Muscle of leg (tissue), 16 donors: ENCODE data around the gene EFNA1. TPM values are rescaled to one million over a fixed set of nuclear protein-coding genes. Genes with fewer than 3 reads are reported as not detected.

Experiments used
- DNase-seq: peaks from one replicate; pipeline ENCODE4 v3.0.0; 2013
- H3K27ac ChIP-seq: one replicate; pipeline ENCODE4 v1.5.1; 2013; ENCODE audit warnings: mild to moderate bottlenecking, low read length, control low read depth
- H3K27me3 ChIP-seq: one replicate; pipeline ENCODE4 v1.6.1; 2013; ENCODE audit warnings: low read length; ENCODE audit not compliant: control insufficient read depth, insufficient read depth
- H3K36me3 ChIP-seq: one replicate; pipeline ENCODE4 v1.6.1; 2013; ENCODE audit warnings: low read length; ENCODE audit not compliant: control insufficient read depth, insufficient read depth
- H3K4me1 ChIP-seq: one replicate; pipeline ENCODE4 v1.6.1; 2013; ENCODE audit warnings: low read length; ENCODE audit not compliant: control insufficient read depth, insufficient read depth
- H3K4me3 ChIP-seq: one replicate; pipeline ENCODE4 v1.5.1; 2013; ENCODE audit warnings: low read length, control low read depth
- H3K9me3 ChIP-seq: replicated peaks from 2 replicates; pipeline ENCODE4 v1.6.1; 2013; ENCODE audit warnings: low read depth, low read length; ENCODE audit not compliant: control insufficient read depth
- WGBS: methylation state at CpG from one replicate; pipeline ENCODE4 v1.1.5; 2013; ENCODE audit warnings: missing lambda C conversion rate; ENCODE audit not compliant: insufficient coverage; 5-methylcytosine and 5-hydroxymethylcytosine counted together
- long read RNA-seq, 11 donors: transcript quantifications; one replicate each; lab custom pipeline, GENCODE V29; 2026
- polyA plus RNA-seq, 8 donors: library from polyadenylated mRNA; unstranded; fragments of 120-200 nt; gene quantifications; one replicate each; pipeline versions ENCODE4 v1.2.1 to v1.2.3, GENCODE V29; 2013; ENCODE audit warnings: inconsistent platforms in 1 of 8, low replicate concordance in 1 of 8; ENCODE audit not compliant: insufficient read length in 8 of 8, insufficient read depth in 1 of 8
- total RNA-seq: library from RNA; stranded (reverse); fragments of 120-200 nt; gene quantifications from one replicate; pipeline ENCODE4 v1.2.4, GENCODE V29; 2013

Gene EFNA1
- total RNA-seq (15.3 TPM), polyA plus RNA-seq (10 to 100 TPM; 18.3 to 37.5 (median 24.9) TPM)
- long read RNA-seq, donor 1, transcript EFNA1-202 (5 exons, 1,926 nt) = major isoform, 8 of 38 reads
- long read RNA-seq, donor 1, partial matches to known transcripts = 30 of 38 reads
- long read RNA-seq, donor 1, other reads (novel, unspliced or antisense) = 0 of 38 reads
- long read RNA-seq, donor 2, partial matches to known transcripts = 18 of 34 reads
- long read RNA-seq, donor 2, other reads (novel, unspliced or antisense) = 14 of 34 reads
- long read RNA-seq, donor 3, transcript EFNA1-202 (5 exons, 1,926 nt) = major isoform, 14 of 15 reads
- long read RNA-seq, donor 3, partial matches to known transcripts = 0 of 15 reads
- long read RNA-seq, donor 3, other reads (novel, unspliced or antisense) = 0 of 15 reads
- long read RNA-seq, donor 4, transcript EFNA1-202 (5 exons, 1,926 nt) = major isoform, 9 of 34 reads
- long read RNA-seq, donor 4, partial matches to known transcripts = 22 of 34 reads
- long read RNA-seq, donor 4, other reads (novel, unspliced or antisense) = 0 of 34 reads
- long read RNA-seq, donor 5, transcript EFNA1-202 (5 exons, 1,926 nt) = major isoform, 21 of 112 reads
- long read RNA-seq, donor 5, transcript EFNA1-201 (4 exons, 1,444 nt) = minor isoform, 6 of 112 reads
- long read RNA-seq, donor 5, partial matches to known transcripts = 66 of 112 reads
- long read RNA-seq, donor 5, other reads (novel, unspliced or antisense) = 18 of 112 reads
- long read RNA-seq, donor 6, transcript EFNA1-202 (5 exons, 1,926 nt) = major isoform, 13 of 106 reads
- long read RNA-seq, donor 6, partial matches to known transcripts = 83 of 106 reads
- long read RNA-seq, donor 6, other reads (novel, unspliced or antisense) = 6 of 106 reads
- long read RNA-seq, donor 7, transcript EFNA1-202 (5 exons, 1,926 nt) = major isoform, 8 of 90 reads
- long read RNA-seq, donor 7, partial matches to known transcripts = 38 of 90 reads
- long read RNA-seq, donor 7, other reads (novel, unspliced or antisense) = 40 of 90 reads
- long read RNA-seq, donor 8, transcript EFNA1-202 (5 exons, 1,926 nt) = major isoform, 16 of 17 reads
- long read RNA-seq, donor 8, partial matches to known transcripts = 0 of 17 reads
- long read RNA-seq, donor 8, other reads (novel, unspliced or antisense) = 0 of 17 reads
- long read RNA-seq, donor 9, transcript EFNA1-202 (5 exons, 1,926 nt) = major isoform, 9 of 73 reads
- long read RNA-seq, donor 9, partial matches to known transcripts = 62 of 73 reads
- long read RNA-seq, donor 9, other reads (novel, unspliced or antisense) = 0 of 73 reads
- long read RNA-seq, donor 10, transcript EFNA1-202 (5 exons, 1,926 nt) = major isoform, 9 of 12 reads
- long read RNA-seq, donor 10, partial matches to known transcripts = 0 of 12 reads
- long read RNA-seq, donor 10, other reads (novel, unspliced or antisense) = 0 of 12 reads
- long read RNA-seq, donor 11, transcript EFNA1-202 (5 exons, 1,926 nt) = major isoform, 9 of 76 reads
- long read RNA-seq, donor 11, partial matches to known transcripts = 55 of 76 reads
- long read RNA-seq, donor 11, other reads (novel, unspliced or antisense) = 10 of 76 reads

- Histone ChIP-seq H3K27ac (peak within 1 kb of the TSS; percentile 59), H3K9me3 (no peaks in the 10 kb centered on the region), H3K4me3 (peak within 1 kb of the TSS; percentile 50), H3K27me3 (peaks cover 62% of the 10 kb centered on the region), H3K36me3 (peaks cover 7% of the 10 kb centered on the region), H3K4me1 (peaks cover 42% of the 10 kb centered on the region)
- peak; percentile 66 for DNase-seq
- 0% methylated on average over 44 of the region's 76 CpGs for WGBS
Measured at GRCh38 chr1:155127105-155127966, at the start of gene EFNA1. TSS of gene EFNA1 (plus strand) at chr1:155127876. CDS start at chr1:155127978, 102 bp downstream.

DNA sequence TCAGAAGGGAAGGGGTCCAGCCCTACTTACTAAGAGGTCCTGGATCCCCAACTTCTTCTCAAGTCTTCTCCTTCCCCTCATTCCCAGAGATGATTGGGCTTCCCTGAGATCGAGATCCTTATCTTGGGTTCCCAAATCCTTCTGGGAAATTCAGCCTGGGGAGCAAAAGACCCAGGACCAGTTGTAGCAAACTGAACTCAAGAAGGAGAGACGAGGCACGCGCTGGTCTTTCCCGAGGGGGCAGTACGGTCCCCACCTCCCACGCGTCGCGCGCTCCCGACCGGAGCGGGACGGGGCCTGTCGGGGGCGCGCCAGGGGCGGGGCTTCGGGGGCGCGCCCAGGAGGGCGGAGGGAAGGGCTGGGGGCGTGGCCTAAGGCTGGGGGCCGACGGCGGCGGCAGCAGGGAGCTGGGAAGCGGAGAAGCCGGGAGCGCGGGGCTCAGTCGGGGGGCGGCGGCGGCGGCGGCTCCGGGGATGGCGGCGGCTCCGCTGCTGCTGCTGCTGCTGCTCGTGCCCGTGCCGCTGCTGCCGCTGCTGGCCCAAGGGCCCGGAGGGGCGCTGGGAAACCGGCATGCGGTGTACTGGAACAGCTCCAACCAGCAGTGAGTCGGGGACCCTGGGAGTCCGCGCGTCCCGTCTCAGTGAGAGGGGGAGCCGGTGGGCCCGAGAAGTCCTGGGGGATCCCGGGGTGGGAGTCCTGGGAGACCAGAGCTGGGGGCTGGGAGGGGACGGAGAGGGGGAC is 49.0 kb upstream of the EFNA1 start, which contains the start of gene EFNA3:
Gene EFNA3 (plus strand): TSS at position 369 of the 741 bp plus-strand sequence. CDS start 105 bp downstream, at position 474.
- Histone ChIP-seq H3K9me3 (no peaks in the 10 kb centered on the region), H3K27ac (no peak within 1 kb of the TSS), H3K4me1 (peaks cover 50% of the 10 kb centered on the region), H3K36me3 (no peaks in the 10 kb centered on the region), H3K4me3 (peak within 1 kb of the TSS; percentile 26), H3K27me3 (peaks cover 68% of the 10 kb centered on the region)
- DNase-seq = peak; percentile 78
- 1% methylated on average over 52 of the region's 59 CpGs for WGBS

DNA sequence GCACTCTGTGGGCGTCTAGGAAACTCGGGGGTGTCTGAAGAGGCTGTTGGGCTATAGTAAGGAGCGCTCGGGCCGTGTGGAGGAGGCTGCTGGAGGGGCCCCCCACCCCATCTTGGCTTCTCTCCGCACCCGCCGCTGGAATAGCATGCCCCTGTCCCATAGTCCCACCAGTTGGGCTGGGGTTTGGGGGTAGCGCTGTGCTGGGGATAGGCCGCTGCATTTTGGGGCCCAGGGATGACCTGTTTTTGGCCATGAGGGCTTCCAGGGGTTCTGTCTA is 48.5 kb upstream of the EFNA1 start:
- 0% methylated on average over 8 of the region's 10 CpGs for WGBS
- no peak for DNase-seq
- Histone ChIP-seq H3K4me1 (peaks cover 54% of the 10 kb centered on the region), H3K9me3 (no peaks in the 10 kb centered on the region), H3K36me3 (no peaks in the 10 kb centered on the region), H3K4me3 (peak overlapping the region; percentile 26), H3K27ac (no peak overlapping the region), H3K27me3 (peaks cover 69% of the 10 kb centered on the region)

DNA sequence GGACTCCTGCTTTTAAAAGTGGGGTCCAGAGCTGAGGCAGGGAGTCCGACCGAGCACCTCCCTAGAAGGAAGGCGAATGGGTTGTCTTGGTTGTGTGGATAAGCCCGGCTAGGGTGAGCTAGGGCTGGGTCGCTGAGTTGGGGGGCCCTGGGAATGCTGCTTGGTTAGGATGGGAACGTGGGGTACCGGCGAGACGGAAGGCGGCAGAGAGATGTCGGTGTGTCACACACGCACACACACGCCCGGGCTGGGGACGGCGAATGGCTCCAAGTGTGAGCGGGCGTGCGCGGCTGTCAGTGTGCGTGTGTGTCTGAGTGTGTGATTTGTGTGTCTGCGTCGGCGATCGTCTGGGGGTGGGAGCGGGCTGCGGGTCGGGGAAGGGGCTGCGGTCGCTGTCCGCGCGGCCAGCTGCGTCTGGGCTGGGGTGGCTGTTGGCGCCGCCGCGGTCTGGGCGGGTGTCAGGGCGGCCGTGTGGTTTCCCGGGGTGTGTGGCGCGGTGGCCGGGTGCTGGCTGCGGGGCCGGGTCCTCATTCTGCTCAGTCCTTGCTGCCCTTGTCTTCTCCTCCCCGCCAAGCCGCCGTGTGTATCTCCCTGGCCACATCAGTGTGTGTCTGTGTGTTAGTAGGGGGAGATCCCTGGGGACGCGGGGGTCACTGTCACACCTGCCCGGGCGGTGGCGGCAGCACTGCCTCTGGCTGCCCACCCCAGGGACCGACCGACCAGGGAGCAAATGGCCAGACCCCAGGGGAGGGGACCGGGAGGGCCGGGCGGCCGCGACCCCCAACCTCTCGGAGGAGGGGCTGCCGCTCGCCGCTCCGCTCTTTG is 48.0 kb upstream of the EFNA1 start:
- H3K27me3 ChIP-seq = peaks cover 74% of the 10 kb centered on the region
- H3K9me3 ChIP-seq = no peaks in the 10 kb centered on the region
- H3K4me3 ChIP-seq = no peak overlapping the region
- H3K4me1 ChIP-seq = peaks cover 59% of the 10 kb centered on the region
- DNase-seq = no peak
- no peaks in the 10 kb centered on the region for H3K36me3 ChIP-seq
- no peak overlapping the region for H3K27ac ChIP-seq
- WGBS = 1% methylated on average over 61 of the region's 67 CpGs

DNA sequence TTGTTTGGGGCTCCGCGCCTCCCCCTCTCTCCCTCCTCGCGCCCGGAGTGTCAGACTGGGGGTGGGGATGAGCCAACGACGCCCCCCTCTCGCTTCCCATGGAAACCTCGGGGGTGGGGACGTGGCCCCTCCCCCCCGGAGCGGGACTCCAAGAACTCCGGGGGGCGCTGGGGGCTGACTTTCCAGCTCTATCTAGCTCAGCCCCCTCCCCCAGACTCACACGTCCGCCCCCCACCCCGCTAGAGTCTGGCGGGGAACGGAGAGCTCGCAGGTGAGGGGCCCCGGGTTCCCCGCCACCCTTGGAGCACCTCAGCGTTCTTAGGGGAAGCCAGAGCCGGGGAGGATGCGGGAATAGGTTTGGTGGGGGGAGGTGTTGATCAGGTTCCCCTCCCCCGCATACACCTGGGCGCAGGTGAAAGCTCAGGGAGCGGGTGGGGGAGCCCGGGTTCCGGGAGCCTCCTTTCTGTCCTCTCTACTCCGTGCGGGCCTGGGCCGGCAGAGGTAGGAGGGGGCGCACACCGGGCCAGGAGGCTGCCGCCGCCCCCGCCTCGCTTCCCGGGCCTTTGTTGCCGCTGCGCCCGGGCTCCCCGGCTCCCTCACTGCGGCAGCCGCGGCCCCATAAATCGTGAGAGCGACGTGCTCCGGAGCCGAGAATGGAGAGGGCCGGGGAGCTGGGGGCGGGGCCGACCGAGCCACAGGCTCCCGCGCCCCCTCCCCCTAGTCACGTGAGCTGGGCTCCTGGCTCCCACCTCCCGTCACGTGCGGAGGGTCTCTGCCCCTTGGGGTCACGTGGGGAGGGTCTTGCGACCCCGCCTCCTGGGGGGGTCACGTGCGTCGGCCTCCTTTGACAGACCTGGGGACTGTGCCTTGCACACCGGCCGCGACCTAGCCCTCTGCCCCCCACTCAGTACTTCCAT is 47.1 kb upstream of the EFNA1 start:
- Histone ChIP-seq H3K9me3 (no peaks in the 10 kb centered on the region), H3K4me3 (peak overlapping the region; percentile 5), H3K4me1 (peaks cover 61% of the 10 kb centered on the region), H3K27me3 (peaks cover 72% of the 10 kb centered on the region), H3K27ac (no peak overlapping the region), H3K36me3 (no peaks in the 10 kb centered on the region)
- DNase-seq = no peak
- WGBS = 1% methylated on average over 40 of the region's 71 CpGs

GRCh38 chr1:155081472-155082300 is 46.0 kb upstream of the EFNA1 start:
- Histone ChIP-seq H3K9me3 (no peaks in the 10 kb centered on the region), H3K27me3 (peaks cover 72% of the 10 kb centered on the region), H3K36me3 (no peaks in the 10 kb centered on the region), H3K4me3 (no peak overlapping the region), H3K4me1 (peaks cover 72% of the 10 kb centered on the region), H3K27ac (no peak overlapping the region)
- DNase-seq = no peak
- WGBS = 2% methylated on average over 49 of the region's 68 CpGs
